NCI-H2171 (cell line): ENCODE results near the gene ZFYVE26.
A peak's percentile ranks its signal among the peaks of the same experiment; 100 is the strongest.
"Not testable (repeated sequence)": the region's sequence is repeated elsewhere in the genome, so short reads cannot be mapped to it uniquely, and the experiment has no call there.

Experiments
- DNase-seq: peaks from one replicate; lab custom pipeline; 2025; lab: John Stamatoyannopoulos, UW

Gene ZFYVE26

DNA sequence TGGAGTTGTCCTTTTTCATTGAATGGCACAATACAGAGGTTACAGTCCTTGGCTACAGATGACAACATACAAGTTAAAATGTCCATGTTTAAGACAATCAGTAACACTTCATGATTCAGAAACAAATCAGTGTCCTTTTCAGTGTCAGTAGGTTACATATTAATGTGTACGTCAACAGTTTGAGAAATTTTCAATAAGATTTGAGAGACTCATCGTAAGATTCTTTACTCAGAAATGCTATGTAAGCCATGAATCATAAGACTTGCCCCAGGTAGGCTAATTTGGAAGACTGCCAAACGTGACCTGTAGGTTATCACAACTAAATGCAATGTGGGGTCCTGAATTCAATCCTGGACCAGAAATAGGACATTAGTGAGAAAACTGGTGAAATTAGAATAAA is 111.2 kb downstream of the ZFYVE26 start:
- DNase-seq: no peak

DNA sequence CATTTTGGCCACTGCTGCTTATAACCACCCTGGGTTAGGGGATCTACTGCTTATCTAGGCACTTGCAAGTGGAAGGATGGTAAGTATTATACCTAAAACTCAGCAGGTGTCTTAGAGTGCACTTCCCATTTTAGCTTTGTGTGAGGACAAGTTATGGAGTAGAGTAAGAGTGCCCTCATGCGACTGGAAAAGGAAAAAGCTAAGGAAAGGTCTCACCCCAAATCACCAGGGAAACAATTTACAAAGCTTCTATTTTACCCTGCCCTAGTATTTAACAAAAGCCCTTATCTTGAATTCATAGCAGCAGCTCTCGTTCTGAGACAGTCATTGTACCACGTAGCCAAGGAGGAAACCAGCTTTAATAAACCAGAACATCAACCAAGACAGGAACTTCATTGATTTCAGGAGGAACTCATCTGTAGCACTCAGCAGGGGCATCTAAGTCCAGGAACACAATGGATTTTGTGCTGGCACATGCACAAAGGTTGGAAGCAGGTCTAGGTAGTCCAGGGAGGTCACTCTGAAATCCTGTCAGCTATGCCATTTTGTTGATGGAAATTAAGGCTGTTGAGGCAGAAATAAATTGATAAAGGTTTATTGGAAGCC is 111.8 kb downstream of the ZFYVE26 start:
- DNase-seq: peak; percentile 61

DNA sequence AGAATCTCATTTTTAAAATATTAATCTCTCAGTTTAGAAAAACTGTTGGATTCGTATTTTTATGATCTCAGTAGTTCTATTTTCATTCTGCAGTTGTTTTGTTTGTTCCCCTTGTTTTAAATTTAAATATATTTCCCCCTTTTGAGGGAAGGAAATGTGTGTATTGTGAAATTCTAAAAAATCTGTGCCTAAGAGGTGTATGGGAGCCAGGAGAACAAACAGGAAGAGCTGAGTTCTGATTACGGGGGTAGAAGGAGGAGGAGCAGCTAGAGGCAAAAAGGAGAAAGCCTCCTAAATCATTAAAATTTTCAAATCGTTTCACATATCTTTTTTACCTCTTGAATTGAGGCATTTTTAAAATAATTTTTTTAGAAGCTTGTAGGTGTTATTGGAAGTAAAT is 112.4 kb downstream of the ZFYVE26 start:
- no peak for DNase-seq

DNA sequence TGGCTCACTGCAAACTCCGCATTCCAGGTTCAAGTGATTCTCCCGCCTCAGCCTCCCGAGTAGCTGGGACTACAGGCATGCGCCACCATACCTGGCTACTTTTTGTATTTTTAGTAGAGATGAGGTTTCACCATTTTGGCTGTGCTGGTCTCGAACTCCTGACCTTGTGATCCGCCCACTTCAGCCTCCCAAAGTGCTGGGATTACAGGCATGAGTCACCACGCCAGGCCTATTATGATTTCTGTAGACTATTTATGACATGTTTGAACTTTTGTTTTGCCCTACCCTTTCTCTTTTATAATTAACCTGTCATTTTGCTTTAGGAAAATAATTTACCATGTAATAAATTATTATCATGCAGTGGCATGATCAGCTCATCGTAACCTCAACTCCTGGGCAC is 114.9 kb downstream of the ZFYVE26 start, which contains the start of gene RDH12:
Gene RDH12 (plus strand): TSS at position 395 of the 400 bp plus-strand sequence. CDS start 20,757 bp downstream, outside the sequence.
- DNase-seq: not testable (repeated sequence)

DNA sequence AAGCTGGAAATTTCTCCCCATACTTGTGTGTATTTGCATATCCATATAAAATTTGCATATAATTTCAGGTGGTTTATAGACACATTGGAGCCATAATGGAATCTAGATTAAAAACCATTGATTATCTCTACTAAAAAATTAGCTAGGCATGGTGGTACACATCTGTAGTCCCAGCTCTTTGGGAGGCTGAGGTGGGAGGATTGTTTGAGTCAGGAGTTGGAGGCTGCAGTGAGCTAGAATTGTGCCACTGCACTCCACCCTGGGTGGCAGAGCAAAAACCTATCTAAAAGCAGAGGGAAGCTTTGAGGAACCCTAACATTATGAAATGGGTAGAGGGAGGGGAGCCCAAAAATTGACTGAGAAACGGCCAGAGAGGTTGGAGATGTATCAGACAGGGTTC is 118.2 kb downstream of the ZFYVE26 start:
- DNase-seq: no peak

DNA sequence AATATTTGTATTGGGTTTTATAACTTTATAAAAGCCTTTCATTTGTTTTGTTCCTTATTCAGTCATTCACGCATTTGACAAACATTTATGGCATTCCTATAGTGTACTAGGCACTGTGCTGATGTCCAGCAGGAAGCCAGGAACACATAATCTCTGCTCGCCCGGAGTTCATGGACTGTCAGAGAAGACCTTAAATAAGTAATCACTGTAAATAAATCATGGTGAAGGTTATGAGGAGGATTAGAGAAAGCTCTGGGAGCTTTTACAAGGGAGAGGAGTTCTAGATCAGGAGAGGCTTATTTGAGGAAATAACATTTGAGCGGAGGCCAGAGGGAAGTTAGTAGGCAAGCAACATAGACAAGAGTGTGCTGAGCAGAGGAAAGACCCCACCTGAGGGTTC is 119.4 kb downstream of the ZFYVE26 start:
- no peak for DNase-seq
